Measurements from ENCODE around the gene NUCB1.
"Not testable (repeated sequence)": the region's sequence is repeated elsewhere in the genome, so short reads cannot be mapped to it uniquely, and the experiment has no call there.

NUCB1 gene
- 110 to 128 reads per million in 2 donors for total RNA-seq

DNA sequence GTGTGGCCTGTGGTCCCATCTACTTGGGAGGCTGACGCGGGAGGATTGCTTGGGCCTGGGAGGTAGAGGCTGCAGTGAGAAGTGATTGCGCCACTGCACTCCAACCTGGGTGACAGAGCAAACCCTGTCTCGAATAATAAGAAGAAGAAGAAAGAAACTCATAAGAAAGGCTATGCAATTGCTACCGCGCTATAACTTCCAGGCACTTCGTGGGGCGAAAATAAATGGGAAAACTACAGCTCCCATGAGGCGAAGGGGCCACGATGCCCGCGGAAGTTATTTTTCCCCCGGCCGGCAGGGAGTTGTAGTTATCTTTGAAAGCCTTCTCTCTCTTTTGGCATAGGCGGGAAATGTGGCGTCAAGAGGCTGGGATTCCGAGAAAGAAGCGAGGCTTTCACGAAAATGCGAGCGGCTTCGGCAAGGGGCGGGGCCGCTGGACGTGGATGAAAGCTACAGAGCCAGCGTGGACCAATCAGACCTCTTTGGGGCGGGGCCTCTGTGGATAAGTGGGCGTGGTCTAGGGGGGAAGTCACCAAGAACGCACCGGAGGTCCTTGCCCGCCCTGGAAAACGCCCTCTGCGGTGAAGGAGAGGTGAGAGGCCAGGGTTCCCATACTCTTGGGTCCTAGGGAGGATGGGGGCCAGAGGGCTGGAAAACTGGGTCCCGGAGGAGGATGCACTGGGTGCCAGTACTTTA lies at the start of gene NUCB1:
TSS of gene NUCB1 (plus strand) at position 532 of the 696 bp plus-strand sequence. CDS start 485 bp downstream, outside the sequence.
- peak; percentile 76 for DNase-seq

DNA sequence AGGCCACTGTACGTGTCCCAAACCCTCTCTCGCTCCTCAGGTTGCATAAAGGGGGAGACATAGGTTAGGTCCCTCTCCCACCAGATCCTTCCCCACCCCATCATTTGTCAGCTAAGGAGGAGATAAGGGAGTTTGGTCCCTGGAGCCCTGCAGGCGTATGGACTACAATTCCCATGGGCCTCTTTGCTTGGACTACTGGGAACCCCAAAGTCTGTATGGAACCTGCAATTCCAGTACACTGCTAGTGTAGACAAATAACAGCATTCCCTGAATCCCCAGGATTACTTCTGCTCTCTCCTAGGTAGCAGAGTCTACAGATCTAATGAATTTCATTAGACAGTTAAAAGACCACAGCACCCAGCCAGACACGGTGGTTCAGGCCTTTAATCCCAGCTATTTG lies 47.8 kb upstream of the NUCB1 start:
- DNase-seq: no peak

DNA sequence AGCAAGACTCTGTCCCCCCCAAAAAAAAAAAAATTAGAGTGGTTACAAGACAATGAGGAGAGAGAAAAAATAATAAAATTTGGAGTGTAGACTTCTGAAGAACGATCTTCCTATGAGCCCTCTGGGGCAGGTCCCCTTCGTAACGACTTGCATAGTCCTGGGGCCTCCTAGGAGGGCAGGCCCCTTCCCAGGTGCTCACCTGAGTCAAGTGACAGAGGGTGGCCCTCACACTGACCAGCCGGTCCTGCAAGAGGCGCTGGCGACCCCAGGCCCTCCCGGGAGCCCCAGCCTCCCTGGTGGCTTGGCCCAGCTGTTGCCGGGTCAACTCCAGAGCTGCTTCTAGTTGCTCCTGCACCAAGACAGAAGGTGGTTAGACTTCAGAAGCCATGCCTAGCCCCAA lies 46.6 kb upstream of the NUCB1 start:
- no peak for DNase-seq

DNA sequence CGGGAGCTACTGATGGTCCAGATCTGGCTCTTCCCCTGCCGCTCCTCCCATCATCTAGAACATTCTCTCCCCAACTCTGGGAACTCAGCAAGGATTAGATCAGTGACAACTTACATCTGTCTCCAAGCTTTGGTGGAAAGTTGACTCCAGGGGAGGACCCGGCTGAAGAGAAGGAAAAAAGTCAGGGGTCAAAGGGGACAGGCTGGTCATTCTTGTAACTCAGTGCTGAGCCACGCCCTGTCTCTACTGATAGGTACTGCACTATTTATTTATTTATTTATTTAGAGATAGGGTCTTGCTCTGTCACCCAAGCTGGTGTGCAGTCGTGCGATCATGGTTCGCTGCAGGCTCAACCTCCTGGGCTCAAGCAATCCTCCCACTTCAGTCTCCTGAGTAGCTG lies 46.0 kb upstream of the NUCB1 start:
- no peak for DNase-seq

DNA sequence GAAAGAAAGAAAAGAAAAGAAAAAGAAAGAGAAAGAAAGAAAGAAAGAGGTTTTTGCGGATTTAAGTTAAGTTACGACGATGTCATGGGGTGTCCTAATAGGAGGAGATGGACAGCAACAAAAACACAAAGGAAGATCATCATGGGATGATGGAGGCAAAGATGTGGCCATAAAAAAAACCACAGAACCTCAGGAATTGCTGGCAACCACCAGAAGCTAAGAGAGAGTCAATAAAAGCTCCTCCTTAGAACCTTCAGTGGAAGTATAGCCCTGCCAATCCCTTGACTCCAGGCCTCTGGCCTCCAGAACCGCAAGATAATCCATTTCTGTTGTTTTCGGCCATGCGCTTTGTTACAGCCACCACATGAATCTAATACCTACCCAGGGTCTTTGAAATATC lies 43.2 kb upstream of the NUCB1 start:
- DNase-seq: no peak

DNA sequence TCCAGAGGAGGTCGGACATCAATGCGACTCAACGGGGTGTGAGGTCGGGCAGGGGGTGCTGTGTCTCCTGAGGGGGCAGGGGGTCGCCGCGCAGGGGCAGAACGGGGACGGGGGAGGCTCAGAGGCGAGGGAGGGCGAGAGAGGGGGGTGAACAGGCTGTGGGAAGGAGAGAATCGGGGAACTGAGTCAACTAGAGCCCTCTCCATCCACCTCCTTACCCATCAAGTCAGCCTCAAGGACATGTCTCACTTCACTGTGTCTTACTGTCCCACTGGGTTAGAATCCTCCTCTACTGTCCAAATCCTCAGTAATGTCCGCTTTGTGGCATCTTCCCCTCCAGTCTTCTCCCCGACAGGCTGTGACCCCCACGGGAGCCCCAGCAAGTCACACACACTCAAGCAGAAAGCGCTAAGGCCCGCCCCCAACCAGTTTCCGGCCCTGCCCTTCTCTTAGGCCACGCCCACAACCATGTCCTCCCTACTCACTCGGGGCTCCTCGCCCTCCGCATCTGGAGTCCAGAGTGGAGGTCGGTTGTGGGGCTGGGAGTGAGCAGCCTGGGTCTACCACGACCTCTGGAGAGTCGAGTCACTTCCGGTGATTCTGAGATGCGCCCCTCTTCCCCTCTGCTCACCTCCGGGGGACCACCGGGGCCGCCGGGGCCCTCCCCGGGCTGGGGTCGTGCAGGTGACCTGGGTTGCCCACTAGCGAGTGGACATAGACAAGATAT lies 41.0 kb upstream of the NUCB1 start:
- DNase-seq: peak; percentile 36

DNA sequence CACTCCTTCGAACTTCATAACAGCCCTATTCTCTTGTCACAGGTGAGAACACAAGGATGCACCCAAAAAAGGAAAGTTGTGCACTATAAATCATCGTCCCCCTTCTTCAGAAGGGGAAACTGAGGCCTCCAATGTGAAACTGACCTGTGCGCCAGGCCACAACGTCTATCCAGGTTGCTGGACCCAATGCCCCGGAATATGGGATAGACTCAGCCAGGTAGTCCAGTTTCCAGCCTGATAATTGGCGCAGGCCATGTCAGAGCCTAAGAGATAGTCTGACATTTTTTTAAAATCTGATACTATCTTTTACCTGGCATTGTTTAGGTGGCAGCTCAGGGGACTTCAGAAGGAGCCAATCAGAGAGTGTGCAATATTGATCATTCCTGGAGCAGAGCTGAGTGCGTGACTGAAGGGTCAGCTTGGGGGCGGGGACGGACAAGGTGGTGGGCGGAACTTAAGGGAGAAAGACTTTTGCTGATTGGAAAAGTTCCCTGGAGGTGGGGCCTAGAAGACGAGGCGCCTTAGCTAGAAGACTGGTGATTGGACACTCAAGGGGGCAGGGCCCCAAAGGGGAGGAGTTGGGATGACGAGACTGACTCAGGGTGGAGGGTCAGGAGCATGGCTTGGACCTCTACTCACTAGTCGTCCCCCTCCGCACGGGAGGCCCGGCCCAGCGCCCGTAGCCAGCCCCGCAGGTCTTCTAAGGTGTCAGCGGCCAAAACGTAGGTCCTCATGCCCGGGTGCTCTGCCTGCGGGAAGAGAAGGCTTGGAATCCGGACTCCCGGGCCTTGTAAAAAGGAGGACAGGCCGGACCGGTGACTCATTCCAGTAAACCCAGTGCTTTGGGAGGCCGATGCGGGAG lies 40.2 kb upstream of the NUCB1 start:
- no peak for DNase-seq

DNA sequence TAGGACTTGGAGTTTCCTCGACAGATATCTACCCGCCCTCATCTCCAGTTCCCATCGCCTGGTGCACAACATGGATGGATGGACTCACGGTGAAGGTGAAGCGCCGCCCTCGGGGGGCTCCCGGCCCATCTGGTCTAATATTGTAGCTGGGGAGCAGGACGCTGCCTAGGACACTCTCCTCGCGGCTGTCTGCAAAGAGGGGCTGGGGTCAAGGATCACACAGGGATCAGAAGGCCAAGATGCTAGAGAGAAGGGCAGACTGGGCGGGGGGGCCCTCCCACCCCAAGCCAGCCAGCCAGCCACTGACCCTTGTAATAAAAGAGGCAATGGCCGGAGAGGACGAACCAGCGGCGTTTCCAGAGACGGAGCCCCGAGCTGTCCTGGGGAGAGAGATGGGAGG lies 38.8 kb upstream of the NUCB1 start:
- DNase-seq: no peak

DNA sequence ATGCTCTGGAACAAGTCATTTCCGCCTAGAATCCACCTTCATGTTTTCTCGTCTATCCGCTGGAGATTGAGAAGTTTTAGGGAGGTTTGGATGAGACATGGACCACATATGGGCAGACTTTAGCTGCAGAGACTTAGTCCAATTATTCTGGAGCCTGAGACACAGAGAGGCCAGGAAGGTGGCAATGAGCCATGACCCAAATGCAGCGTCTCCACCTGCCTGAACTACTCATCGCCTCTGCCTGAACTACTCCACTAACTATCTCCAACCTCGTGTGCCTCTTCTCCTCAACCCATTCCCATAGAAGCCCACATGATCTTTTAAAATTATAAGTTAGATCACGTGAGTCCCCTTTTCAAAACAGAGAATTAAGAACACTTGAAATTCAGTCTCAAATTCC lies 37.3 kb upstream of the NUCB1 start:
- DNase-seq: no peak

DNA sequence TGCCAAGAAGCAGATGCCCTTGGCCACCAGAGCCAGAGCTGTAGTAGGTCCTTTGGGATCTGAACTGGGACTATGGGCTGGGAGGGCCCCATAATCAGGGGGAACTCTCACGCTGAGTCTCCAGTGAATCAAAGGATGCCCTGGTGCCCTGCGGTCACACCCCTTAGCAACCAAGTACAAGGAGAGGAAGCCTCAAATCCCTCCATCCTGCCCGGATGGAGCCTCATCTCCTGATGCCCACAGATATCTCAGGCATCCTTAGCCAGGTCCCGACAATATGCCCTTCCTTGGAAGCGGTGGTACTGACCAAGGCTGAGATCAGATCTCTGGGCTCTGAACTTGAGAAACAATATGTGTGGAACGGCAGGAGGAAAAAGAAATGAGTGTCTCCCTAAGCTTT lies 33.4 kb upstream of the NUCB1 start:
- DNase-seq: no peak

DNA sequence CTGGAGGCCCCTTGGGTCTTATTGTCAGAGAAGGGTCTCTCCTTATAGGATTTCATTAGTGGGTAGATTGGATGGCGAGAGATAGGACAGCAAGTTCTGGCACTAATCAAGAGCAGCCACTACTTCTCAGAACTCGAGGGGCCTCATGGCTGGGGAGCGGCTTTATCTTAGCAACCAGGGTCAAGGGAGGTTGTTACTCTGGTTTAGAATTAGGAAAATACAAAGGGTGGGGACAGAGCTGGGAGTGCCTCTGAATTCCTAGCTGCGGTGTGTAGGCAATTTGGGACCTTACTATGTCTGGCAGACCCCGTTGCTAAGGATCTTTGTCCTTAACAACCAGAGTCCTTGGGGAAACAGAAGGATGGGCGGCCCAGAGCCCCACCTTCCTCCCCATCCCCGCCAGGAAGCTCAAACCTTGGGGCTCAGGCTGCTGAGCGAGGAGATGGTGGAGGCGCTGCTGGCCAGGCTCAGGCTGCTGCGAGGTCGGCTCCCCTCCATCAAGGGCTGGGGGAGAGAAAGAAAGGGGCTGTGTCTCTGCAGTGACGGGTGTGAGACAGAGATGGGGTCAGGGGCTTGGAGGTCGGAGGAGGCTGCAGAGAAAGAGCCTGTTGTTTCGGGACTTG lies 32.9 kb upstream of the NUCB1 start:
- no peak for DNase-seq

DNA sequence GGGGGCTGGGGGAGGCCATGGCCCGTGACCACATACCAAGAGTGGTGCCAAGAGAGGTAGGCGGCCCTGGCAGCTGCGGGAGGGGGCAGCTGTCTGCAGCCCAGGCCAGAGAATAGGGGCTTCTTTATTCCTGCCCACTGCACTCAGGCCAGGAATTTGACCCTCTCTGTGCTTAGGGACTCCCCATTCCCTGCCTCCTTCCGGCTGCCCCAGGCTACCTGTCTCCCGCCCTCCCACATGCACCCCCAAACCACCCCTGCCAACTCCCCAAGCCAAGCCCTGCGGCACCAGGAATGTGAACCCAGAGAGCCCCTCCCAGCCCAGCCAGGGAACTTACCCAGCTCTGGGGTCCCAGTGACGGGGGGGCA lies 32.4 kb upstream of the NUCB1 start:
- no peak for DNase-seq

DNA sequence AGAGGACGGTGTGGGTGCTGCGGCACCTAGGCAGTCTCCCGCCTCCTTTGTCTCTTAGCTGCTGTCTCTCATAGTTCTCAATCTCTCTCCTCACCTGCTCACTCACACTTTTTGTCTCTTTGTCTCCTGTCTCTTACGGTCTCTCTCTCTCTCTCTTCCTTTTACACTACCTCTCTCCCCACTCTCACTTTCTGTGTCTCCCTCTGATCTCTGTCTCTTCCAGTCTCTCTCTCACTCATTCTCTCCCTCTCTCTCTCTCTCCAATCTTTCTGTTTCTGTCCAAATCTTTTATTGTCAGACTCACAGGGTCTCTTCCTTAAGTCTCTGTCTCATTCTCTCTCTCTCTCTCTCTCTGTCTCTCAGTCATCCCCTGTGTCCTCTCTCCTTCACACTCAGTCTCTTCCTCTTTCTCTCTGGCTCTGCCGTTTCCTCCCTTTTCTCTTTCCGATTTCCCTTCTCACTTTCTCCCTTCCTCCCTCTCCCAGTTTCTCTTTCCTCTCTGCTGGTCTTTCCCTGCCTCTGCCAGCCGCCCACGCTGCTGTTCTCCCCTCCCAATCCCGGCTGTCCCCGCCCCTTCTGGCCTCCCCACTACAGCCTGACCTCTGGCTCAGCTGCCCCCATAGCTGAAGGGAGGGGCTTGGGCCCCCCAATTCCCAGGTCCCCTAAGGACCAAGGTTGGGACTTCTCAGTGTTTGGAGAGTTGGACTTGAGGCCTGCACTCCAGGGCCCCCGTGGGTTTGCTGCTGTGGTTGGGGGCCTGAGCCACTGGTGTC lies 31.8 kb upstream of the NUCB1 start, which contains the start of gene PLEKHA4:
TSS of gene PLEKHA4 (minus strand) at position 504 of the 773 bp plus-strand sequence. CDS start 997 bp downstream, outside the sequence.
- DNase-seq: no peak

DNA sequence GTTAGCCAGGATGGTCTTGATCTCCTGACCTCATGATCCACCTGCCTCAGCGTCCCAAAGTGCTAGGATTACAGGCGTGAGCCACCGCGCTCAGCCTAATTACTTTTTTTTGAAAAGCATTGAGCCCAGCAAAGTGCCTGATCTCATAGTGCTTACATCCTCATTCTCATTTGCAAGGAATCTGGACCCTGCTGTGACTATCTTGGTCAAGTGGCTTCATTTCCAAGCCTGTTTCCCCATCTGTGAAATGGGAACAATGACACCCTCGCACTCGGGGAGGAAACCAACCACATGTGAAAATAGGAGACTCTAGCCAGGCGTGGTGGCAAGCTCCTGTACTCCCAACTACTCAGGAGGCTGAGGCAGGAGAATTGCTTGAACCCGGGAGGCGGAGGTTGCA lies 30.1 kb upstream of the NUCB1 start:
- no peak for DNase-seq

DNA sequence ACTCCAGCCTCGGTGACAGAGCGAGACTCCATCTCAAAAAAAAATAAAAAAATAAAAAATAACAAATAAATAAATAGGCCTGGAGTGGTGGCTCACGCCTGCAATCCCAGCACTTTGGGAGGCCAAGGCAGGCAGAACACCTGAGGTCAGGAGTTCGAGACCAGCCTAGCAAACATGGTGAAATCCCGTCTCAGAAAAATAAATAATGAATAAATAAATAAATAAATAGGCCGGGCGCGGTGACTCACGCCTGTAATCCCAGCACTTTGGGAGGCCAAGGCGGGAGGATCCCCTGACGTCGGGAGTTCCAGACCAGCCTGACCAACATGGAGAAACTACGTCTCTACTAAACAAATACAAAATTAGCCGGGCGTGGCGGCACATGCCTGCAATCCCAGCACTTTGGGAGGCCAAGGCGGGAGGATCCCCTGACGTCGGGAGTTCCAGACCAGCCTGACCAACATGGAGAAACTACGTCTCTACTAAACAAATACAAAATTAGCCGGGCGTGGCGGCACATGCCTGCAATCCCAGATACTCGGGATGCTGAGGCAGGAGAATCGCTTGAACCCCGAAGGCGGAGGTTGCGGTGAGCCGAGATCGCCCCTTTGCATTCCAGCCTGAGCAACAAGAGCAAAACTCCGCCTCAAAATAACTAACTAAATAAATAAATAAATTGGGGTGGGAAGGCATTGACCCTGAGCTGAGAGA lies 28.5 kb upstream of the NUCB1 start:
- not testable (repeated sequence) for DNase-seq

DNA sequence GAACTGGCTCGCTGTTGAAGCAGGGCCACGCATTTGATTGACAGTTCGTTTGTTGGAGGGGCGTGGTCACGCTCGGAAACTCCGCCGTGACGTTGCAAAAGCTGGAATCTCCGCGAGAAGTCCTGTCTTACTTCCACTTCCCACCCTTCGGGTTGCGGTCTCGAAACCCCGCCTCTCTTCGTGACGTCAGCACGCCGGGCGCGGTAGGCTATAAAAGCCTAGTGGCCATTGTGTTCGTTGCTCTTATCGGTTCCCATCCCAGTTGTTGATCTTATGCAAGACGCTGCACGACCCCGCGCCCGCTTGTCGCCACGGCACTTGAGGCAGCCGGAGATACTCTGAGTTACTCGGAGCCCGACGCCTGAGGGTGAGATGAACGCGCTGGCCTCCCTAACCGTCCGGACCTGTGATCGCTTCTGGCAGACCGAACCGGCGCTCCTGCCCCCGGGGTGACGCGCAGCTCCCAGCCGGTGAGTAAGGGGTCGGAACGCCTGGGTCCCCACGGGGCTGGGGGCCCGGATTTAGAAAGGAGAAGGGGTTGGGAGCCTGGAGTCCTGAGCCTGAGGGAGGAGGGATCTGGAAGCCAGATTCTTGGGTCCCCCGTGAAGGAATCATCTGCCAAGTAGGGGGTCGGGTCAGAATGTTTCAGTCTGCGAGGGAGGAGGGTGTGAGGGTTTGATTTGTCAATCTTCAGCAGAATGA lies 27.8 kb upstream of the NUCB1 start, which contains the start of gene PPP1R15A:
TSS of gene PPP1R15A (plus strand) at position 240 of the 702 bp plus-strand sequence. CDS start 813 bp downstream, outside the sequence.
- peak; percentile 84 for DNase-seq

DNA sequence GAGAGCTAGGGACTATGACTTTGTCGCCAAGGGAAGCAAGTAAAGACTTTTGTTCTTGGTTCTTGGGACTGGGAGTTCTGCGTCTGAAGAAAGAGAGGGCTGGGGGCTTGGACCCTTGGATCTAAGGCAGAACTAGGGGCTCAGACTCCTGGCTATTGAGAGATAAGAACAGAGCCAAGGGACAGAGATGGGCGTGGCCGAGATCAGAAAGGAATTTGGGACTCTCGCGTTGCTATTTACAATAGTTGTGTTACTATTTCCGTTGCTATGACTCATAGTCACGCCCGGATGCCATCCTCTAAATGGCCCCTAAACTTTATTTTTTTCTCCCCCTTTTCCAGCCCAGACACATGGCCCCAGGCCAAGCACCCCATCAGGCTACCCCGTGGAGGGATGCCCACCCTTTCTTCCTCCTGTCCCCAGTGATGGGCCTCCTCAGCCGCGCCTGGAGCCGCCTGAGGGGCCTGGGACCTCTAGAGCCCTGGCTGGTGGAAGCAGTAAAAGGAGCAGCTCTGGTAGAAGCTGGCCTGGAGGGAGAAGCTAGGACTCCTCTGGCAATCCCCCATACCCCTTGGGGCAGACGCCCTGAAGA lies 27.1 kb upstream of the NUCB1 start:
- DNase-seq: no peak

DNA sequence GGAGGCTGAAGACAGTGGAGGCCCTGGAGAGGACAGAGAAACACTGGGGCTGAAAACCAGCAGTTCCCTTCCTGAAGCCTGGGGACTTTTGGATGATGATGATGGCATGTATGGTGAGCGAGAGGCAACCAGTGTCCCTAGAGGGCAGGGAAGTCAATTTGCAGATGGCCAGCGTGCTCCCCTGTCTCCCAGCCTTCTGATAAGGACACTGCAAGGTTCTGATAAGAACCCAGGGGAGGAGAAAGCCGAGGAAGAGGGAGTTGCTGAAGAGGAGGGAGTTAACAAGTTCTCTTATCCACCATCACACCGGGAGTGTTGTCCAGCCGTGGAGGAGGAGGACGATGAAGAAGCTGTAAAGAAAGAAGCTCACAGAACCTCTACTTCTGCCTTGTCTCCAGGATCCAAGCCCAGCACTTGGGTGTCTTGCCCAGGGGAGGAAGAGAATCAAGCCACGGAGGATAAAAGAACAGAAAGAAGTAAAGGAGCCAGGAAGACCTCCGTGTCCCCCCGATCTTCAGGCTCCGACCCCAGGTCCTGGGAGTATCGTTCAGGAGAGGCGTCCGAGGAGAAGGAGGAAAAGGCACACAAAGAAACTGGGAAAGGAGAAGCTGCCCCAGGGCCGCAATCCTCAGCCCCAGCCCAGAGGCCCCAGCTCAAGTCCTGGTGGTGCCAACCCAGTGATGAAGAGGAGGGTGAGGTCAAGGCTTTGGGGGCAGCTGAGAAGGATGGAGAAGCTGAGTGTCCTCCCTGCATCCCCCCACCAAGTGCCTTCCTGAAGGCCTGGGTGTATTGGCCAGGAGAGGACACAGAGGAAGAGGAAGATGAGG lies 26.4 kb upstream of the NUCB1 start:
- no peak for DNase-seq

Measured in activated gamma-delta T cell (primary cell).